WTC11 (cell line): ENCODE measurements around the gene ABHD3. TPM values are rescaled to one million over a fixed set of nuclear protein-coding genes. Genes with fewer than 3 reads are reported as not detected.

Source experiments
- ATAC-seq: fragments of 200-7000 bp; cut with Tn5 transposase; 2 replicates; pipeline ENCODE4 v1.10.0; 2021; ENCODE audit warnings: mild to moderate bottlenecking, moderate library complexity
- CTCF ChIA-PET: fragments of 300-600 bp; sonication (Branson Sonifier 250); formaldehyde crosslinking; loops from one replicate; lab custom pipeline; 2021; ENCODE audit warnings: antibody characterized with exemption; lab: Charles Lee
- POLR2A ChIA-PET: fragments of 350-600 bp; sonication (Branson Sonifier 250); formaldehyde crosslinking; loops from one replicate; lab custom pipeline; 2021; ENCODE audit warnings: antibody characterized with exemption; lab: Charles Lee
- DNase-seq: peaks from one replicate; pipeline ENCODE4 v3.0.0; 2021; ENCODE audit warnings: low spot score
- H3K27ac Mint-ChIP-seq: 2 replicates; pipeline ENCODE4 v1.8.0; 2021; ENCODE audit warnings: mixed read lengths
- H3K27me3 Mint-ChIP-seq: 2 replicates; pipeline ENCODE4 v1.8.0; 2021; ENCODE audit warnings: low read depth, mild to moderate bottlenecking, moderate library complexity, mixed read lengths
- H3K36me3 Mint-ChIP-seq: 2 replicates; pipeline ENCODE4 v1.8.0; 2021; ENCODE audit warnings: mixed read lengths
- H3K4me1 Mint-ChIP-seq: 2 replicates; pipeline ENCODE4 v1.8.0; 2022; ENCODE audit warnings: mixed read lengths
- H3K4me3 Mint-ChIP-seq: 2 replicates; pipeline ENCODE4 v1.8.0; 2021; ENCODE audit warnings: mild to moderate bottlenecking, moderate library complexity, mixed read lengths
- H3K9me3 Mint-ChIP-seq: 2 replicates; pipeline ENCODE4 v1.8.0; 2021; ENCODE audit warnings: mixed read lengths
- AFF4 ChIP-seq: sonication (generic); formaldehyde crosslinking; IDR thresholded peaks from 2 replicates; pipeline ENCODE4 v1.8.1; 2023; ENCODE audit warnings: mild to moderate bottlenecking, missing genetic modification reagents, borderline replicate concordance
- ATF1 ChIP-seq: sonication (generic); formaldehyde crosslinking; IDR thresholded peaks from 2 replicates; pipeline ENCODE4 v1.8.1; 2023; ENCODE audit warnings: mild to moderate bottlenecking, moderate library complexity, missing genetic modification reagents
- CBFB ChIP-seq: sonication (generic); formaldehyde crosslinking; IDR thresholded peaks from 2 replicates; pipeline ENCODE4 v1.8.1; 2022; ENCODE audit warnings: mild to moderate bottlenecking, low read depth, missing genetic modification reagents
- E2F5 ChIP-seq: sonication (generic); formaldehyde crosslinking; IDR thresholded peaks from 2 replicates; pipeline ENCODE4 v1.8.1; 2022; ENCODE audit warnings: mild to moderate bottlenecking, moderate library complexity, missing genetic modification reagents
- FOXP1 ChIP-seq: sonication (generic); formaldehyde crosslinking; IDR thresholded peaks from 2 replicates; pipeline ENCODE4 v1.8.0; 2022; ENCODE audit warnings: missing genetic modification reagents, mild to moderate bottlenecking, moderate library complexity, borderline replicate concordance
- GABPB1 ChIP-seq: sonication (generic); formaldehyde crosslinking; IDR thresholded peaks from 2 replicates; pipeline ENCODE4 v1.8.1; 2023; ENCODE audit warnings: mild to moderate bottlenecking, missing genetic modification reagents
- GTF2I ChIP-seq: fragments of 250-450 bp; sonication (Bioruptor Pico); conservative IDR thresholded peaks from 2 replicates; pipeline ENCODE4 v1.4.0; 2021; ENCODE audit warnings: mild to moderate bottlenecking
- IRF1 ChIP-seq: sonication (generic); formaldehyde crosslinking; IDR thresholded peaks from 2 replicates; pipeline ENCODE4 v1.8.0; 2023; ENCODE audit warnings: missing genetic modification reagents
- JAZF1 ChIP-seq: fragments of 250-450 bp; sonication (Bioruptor Pico); IDR thresholded peaks from 2 replicates; pipeline ENCODE4 v1.9.0; 2021; ENCODE audit warnings: moderate library complexity, mild to moderate bottlenecking, inconsistent platforms
- MAX ChIP-seq: sonication (generic); formaldehyde crosslinking; IDR thresholded peaks from 2 replicates; pipeline ENCODE4 v1.8.0; 2022; ENCODE audit warnings: mild to moderate bottlenecking, missing genetic modification reagents
- NFE2L1 ChIP-seq: sonication (generic); formaldehyde crosslinking; IDR thresholded peaks from 2 replicates; pipeline ENCODE4 v1.8.1; 2023; ENCODE audit warnings: missing genetic modification reagents
- PREB ChIP-seq: sonication (generic); formaldehyde crosslinking; IDR thresholded peaks from 2 replicates; pipeline ENCODE4 v1.8.1; 2022; ENCODE audit warnings: mild to moderate bottlenecking, missing genetic modification reagents, moderate library complexity, borderline replicate concordance
- SMAD3 ChIP-seq: sonication (generic); formaldehyde crosslinking; IDR thresholded peaks from 2 replicates; pipeline ENCODE4 v1.8.0; 2022; ENCODE audit warnings: missing genetic modification reagents, mild to moderate bottlenecking, borderline replicate concordance
- SP1 ChIP-seq: sonication (generic); formaldehyde crosslinking; conservative IDR thresholded peaks from 2 replicates; pipeline ENCODE4 v1.8.1; 2022; ENCODE audit warnings: missing genetic modification reagents
- STAT6 ChIP-seq: sonication (generic); formaldehyde crosslinking; conservative IDR thresholded peaks from 2 replicates; pipeline ENCODE4 v1.8.1; 2023; ENCODE audit warnings: mild to moderate bottlenecking, low read depth, missing genetic modification reagents, moderate library complexity
- USF2 ChIP-seq: sonication (generic); formaldehyde crosslinking; IDR thresholded peaks from 2 replicates; pipeline ENCODE4 v1.8.1; 2023; ENCODE audit warnings: mild to moderate bottlenecking, missing genetic modification reagents, moderate library complexity
- ZNF219 ChIP-seq: sonication (generic); formaldehyde crosslinking; IDR thresholded peaks from 2 replicates; pipeline ENCODE4 v1.8.0; 2023; ENCODE audit warnings: missing genetic modification reagents, mild to moderate bottlenecking, borderline replicate concordance
- ZNF281 ChIP-seq: sonication (generic); formaldehyde crosslinking; IDR thresholded peaks from 2 replicates; pipeline ENCODE4 v1.8.0; 2023; ENCODE audit warnings: mild to moderate bottlenecking, missing genetic modification reagents
- ZNF416 ChIP-seq: fragments of 250-450 bp; sonication (Bioruptor Pico); IDR thresholded peaks from 2 replicates; pipeline ENCODE4 v1.9.0; 2021; ENCODE audit warnings: mild to moderate bottlenecking, inconsistent platforms
- ZNF423 ChIP-seq: fragments of 250-450 bp; sonication (Bioruptor Pico); IDR thresholded peaks from 2 replicates; pipeline ENCODE4 v2.1.2; 2022; ENCODE audit warnings: mild to moderate bottlenecking, moderate library complexity
- ZNF512 ChIP-seq: sonication (generic); formaldehyde crosslinking; IDR thresholded peaks from 2 replicates; pipeline ENCODE4 v1.8.1; 2022; ENCODE audit warnings: missing genetic modification reagents, borderline replicate concordance
- total RNA-seq: library from RNA; stranded (reverse); gene quantifications from 3 replicates; pipeline ENCODE4 v1.2.3, GENCODE V29; 2021

ABHD3 gene
- total RNA-seq, 1 experiment from 2014 or later, result 11.1 TPM

- TF ChIP-seq AFF4 (CRISPR knock-in tag) (no peak), ZNF423 (no peak), E2F5 (CRISPR knock-in tag) (no peak), ATF1 (CRISPR knock-in tag) (no peak), SP1 (CRISPR knock-in tag) (no peak), CBFB (CRISPR knock-in tag) (no peak)
These were observed 2.0 kb downstream of the ABHD3 start (continued) for GRCh38 chr18:21702602-21703001.

GRCh38 chr18:21701621-21702020 lies 3.0 kb downstream of the ABHD3 start:
- peaks cover 15% of the 10 kb centered on the region for H3K4me1 Mint-ChIP-seq
- ChIA-PET POLR2A (no interaction called here), CTCF (no interaction called here)
- H3K36me3 Mint-ChIP-seq, result peaks cover 24% of the 10 kb centered on the region
- peaks cover 12% of the 10 kb centered on the region for H3K9me3 Mint-ChIP-seq
- no peak for ATAC-seq
- no peak overlapping the region for H3K27ac Mint-ChIP-seq
- H3K27me3 Mint-ChIP-seq, result peaks cover 12% of the 10 kb centered on the region
- DNase-seq, result no peak
- no peak overlapping the region for H3K4me3 Mint-ChIP-seq
- no peak for TF ChIP-seq GABPB1 (CRISPR knock-in tag)
- TF ChIP-seq SMAD3 (CRISPR knock-in tag), result no peak
- no peak for TF ChIP-seq GTF2I
- TF ChIP-seq FOXP1 (CRISPR knock-in tag), result no peak
- no peak for TF ChIP-seq JAZF1
- TF ChIP-seq IRF1 (CRISPR knock-in tag), result no peak
- no peak for TF ChIP-seq ZNF219
- no peak for TF ChIP-seq STAT6
- no peak for TF ChIP-seq ZNF281 (CRISPR knock-in tag)
- TF ChIP-seq NFE2L1, result no peak
- TF ChIP-seq PREB (CRISPR knock-in tag), result no peak
- no peak for TF ChIP-seq USF2 (CRISPR knock-in tag)
- no peak for TF ChIP-seq ZNF416
- no peak for TF ChIP-seq ZNF512 (CRISPR knock-in tag)
- no peak for TF ChIP-seq MAX (CRISPR knock-in tag)
